OCI-M1 (cell line): ENCODE data around the gene ID4.

Experiments used
- DNase-seq: peaks from one replicate; lab custom pipeline; 2025; lab: John Stamatoyannopoulos, UW

The ID4 gene

DNA sequence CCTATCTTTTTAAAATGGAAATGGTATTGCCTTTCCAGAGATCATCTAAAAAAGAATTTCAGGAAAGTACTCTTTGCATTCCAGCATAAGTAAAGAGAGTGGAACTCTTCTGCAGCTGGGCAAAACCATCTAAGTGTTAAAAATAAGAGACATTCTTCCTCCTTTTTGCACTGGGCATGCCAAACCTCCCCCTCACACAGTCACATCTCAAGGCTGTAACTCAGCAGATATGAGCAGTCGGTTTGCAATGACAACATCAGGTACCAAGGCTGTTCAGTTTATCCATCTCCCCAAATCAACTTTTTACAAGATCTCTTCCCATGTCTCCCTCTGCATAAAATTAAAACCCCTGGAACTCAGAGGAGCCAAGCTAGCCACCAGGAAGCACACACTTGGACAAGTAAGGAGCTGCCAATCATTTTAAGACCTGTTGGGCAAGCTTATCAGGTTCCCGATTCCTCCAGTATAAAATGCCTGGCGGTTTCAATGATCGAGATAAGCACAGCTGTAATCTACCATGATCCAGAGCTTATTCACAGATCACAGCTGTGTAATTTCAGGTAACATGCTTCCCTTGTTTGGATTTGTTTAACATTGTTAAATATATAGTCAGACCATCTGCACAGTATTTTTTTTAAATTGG is 23.2 kb downstream of the ID4 start:
- DNase-seq: peak; percentile 28

DNA sequence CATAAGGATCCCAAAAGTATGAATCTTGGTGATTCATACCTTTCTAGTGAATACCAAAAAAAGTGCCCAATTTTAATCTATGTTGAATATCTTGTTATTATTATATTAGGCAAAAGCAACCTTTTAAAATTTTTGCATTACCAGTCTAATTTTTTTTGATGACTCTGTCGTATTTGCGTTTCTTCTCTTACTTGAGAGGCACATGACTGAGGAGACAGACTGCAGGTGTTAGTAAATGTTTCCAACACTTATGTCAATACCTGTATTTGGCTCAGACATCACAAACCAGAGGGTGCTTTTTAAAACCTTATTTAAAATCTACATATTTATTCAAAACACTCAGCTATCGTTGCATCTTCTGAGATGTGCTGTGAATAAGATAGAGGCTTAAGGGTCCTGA is 27.1 kb downstream of the ID4 start:
- no peak for DNase-seq

- no peak for DNase-seq
These were observed 28.0 kb downstream of the ID4 start for GRCh38 chr6:19865178-19865577.

DNA sequence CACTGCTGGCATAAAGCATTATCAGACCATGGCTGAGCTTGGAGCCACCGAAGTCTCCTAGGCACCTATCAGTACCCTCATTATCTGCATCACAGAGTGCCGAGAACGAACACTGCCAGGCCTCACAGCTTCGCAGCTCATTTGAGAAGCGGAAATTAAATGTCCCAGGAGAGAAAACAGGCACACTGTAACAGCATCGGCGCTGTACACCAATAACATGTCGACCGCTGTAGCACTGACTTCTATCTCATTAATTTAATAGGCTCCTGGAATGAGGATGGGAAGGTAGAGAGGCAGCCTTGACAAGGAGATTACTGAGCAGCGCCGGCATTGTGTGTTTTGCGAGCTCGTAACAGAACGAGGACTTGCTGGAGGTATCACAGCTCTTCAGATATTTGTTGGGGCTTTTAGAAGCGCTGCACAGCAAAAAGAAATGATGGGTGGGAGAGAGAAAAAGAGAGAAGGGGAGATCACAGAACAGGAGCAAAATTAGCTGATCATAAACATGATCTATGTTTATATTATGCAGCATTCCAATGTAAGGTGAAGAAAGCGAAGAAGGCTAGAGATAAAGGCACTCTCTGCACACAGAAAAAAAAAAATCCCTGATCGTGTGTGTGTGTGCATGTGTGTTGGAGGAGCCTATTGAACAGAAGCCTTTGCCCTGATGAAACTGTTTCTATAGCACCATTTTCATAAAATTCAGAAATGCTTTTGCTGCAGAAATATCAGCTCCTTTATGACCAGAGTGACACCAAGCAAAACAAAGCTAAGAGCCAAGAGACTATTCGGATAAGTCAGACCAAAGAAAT is 29.2 kb downstream of the ID4 start:
- DNase-seq: no peak

GRCh38 chr6:19866985-19867627 is 29.9 kb downstream of the ID4 start:
- DNase-seq: no peak

DNA sequence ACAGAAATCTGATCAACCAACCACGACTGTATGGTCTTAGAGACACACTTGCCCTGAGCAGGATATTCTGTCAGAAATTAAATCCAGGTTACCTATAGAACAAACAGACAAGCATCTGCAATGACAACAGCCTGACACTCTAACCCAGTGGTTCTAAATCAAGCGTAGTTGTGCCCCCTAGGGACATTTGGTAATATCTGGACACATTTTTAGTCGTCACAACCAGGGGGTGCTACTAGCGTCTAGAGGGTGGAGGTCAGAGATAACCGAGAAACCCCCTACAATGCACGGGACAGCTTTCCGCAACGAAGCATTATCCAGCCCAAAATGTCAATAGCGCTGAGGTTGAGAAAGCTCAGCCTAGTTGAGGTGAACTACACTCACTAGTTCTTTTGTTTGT is 32.3 kb downstream of the ID4 start:
- peak; percentile 8 for DNase-seq

DNA sequence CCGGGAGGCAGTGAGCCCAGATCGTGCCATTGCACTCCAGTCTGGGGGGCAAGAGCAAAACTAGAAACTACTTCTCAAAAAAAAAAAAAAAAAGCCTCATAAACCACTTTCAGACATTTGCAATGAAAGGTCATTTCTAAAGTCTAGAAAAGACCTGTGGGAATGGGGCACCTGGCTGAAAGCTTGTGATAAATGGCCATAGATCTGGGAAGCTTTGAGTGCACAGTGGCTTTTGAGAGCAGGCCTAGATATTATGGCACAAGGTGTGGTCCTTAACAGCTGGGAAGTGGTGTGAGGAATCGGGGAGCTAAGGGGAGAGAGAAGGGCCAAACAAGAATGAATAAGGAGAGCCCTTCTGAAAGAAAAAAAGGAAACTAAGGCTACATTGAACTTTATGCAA is 33.2 kb downstream of the ID4 start:
- no peak for DNase-seq

- peak; percentile 22 for DNase-seq
These were observed 35.9 kb downstream of the ID4 start for GRCh38 chr6:19873031-19873430.

DNA sequence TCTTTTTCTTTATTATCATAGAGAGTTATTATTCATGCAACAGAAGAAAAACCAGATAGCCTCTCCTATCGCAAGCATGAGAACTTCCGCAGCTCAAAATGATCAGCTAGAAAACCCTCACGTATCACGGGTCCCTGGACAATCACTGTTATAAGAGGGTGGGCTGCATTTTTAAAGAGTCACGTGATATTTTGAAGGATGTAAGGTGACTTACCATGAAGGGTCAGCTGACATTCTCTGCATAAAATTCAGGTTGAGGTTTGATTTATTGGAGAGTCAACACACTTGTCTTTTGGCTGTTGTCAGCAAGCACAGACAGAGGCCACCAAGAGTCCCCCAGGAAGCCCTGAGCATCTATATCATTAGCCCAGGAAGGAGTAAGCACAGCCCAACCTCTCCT is 39.5 kb downstream of the ID4 start:
- DNase-seq: no peak

- no peak for DNase-seq
These were observed 42.5 kb downstream of the ID4 start for GRCh38 chr6:19879663-19880062.

GRCh38 chr6:19880066-19880465 is 42.9 kb downstream of the ID4 start:
- DNase-seq: no peak

DNA sequence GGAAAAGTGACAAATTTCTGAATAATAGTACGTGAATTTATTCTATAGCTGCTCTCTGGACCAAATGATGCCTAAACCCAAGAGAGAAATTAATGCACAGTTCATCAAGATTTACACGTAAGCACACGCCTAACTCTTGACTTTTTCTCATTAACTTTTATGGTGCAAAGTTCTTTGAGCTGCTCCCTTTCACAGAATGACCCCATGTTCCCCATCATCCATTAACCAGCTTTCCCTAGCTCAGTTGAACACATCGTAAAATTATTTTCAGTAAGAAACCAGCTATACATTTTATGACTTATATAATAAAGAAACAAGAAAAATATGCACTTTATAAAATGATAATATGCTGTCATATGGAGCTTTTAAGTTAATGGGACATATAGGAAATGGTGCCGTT is 54.3 kb downstream of the ID4 start:
- DNase-seq: no peak
